ENCODE measurements around the gene ACY1.

ACY1 gene

DNA sequence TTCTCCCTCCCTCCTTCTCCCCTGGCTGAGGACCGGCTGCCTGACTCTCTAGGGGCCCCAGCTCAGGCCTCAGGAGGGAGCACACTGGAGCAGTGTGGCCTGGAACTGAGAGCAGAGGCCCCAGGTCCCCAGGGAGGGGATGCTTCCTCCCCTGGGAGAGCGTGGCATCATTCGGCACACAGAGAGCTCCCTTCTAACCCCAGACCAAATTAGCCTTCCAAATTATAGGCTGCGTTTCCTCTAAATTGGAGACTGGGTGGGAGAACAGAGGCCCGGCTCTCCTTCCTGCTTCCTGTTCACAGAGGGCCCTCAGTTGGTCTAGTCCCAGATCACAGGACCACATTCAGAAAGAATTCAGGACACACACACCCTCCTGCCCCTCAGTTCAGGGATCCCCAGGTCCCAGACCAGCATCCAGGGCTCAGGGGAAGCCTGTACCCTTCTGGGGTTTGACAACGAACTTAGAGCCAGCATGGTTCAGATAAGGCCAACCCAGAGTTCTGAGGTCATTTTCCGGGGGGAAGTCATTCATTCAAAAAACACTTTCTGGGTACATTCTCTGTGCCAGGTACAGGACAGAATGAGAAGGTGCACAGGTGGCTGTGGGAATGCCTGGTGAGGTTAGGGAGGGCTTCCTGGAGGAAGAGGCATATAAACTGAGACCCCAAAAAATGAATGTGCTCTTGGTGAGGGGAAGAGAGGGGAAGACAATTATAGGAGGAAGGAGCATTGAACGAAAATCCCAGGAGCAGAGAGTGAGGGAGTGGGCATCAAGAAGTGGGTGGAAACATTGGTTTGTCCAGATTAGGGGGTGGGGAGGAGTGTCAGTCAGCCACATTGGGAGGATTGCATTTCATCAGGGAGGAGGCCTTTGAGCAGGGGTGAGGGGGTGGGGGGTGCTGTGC is 40.8 kb downstream of the ACY1 start:
- Histone ChIP-seq H3K27me3 (ENCODE audit: insufficient read depth, low read depth, severe bottlenecking) (no peaks in the 10 kb centered on the region), H3K4me3 (ENCODE audit: low read depth, low read length) (peak overlapping the region; percentile 3), H3K9me3 (ENCODE audit: severe bottlenecking) (no peaks in the 10 kb centered on the region), H3K27ac (peak overlapping the region; percentile 96), H3K36me3 (no peaks in the 10 kb centered on the region)
- no peak for DNase-seq
- TF ChIP-seq, protein P1, sequence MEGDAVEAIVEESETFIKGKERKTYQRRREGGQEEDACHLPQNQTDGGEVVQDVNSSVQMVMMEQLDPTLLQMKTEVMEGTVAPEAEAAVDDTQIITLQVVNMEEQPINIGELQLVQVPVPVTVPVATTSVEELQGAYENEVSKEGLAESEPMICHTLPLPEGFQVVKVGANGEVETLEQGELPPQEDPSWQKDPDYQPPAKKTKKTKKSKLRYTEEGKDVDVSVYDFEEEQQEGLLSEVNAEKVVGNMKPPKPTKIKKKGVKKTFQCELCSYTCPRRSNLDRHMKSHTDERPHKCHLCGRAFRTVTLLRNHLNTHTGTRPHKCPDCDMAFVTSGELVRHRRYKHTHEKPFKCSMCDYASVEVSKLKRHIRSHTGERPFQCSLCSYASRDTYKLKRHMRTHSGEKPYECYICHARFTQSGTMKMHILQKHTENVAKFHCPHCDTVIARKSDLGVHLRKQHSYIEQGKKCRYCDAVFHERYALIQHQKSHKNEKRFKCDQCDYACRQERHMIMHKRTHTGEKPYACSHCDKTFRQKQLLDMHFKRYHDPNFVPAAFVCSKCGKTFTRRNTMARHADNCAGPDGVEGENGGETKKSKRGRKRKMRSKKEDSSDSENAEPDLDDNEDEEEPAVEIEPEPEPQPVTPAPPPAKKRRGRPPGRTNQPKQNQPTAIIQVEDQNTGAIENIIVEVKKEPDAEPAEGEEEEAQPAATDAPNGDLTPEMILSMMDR (IDR thresholded peaks at IDR 0.05; ENCODE audit: low read depth, low read length) = no peak

DNA sequence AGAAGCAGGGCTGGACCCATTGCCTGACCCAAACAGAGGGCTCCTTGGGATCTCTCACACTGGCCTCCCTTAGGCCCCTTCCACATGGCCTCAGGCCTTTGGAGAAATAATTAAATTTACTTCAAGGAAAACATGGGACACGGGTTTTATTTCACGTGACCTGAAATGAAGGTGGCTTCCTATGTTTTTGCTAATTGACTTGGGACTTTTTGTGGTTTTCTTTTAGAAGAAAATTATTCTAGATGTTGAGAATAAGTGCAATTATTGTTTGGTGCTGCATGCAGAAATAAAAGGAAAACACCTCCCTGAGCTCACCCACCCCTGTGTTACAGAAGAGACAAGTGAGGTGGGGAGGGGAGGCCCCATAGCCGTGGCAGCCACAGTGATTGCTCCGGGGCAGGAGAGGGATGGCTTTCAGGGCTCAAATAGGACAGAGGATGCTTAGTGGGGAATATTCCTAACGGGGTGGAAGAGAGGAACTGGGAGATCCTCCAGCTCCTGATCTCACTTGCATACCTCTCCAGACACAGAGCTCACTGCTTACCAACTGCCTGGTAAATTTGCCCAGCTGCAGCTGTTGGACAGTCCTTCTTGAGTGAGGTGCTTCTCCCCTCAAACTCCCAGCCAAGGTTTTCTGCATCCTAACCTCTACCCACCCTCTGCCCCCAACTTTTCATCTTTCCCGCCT is 41.6 kb downstream of the ACY1 start:
- peak overlapping the region; percentile 24 for H3K4me3 ChIP-seq (ENCODE audit: low read depth, low read length)
- TF ChIP-seq, protein P1 (IDR thresholded peaks at IDR 0.05; ENCODE audit: low read depth, low read length) = no peak
- no peak for DNase-seq
- H3K27me3 ChIP-seq (ENCODE audit: insufficient read depth, low read depth, severe bottlenecking) = no peaks in the 10 kb centered on the region
- no peaks in the 10 kb centered on the region for H3K9me3 ChIP-seq (ENCODE audit: severe bottlenecking)
- H3K27ac ChIP-seq = peak overlapping the region; percentile 96
- H3K36me3 ChIP-seq = no peaks in the 10 kb centered on the region

DNA sequence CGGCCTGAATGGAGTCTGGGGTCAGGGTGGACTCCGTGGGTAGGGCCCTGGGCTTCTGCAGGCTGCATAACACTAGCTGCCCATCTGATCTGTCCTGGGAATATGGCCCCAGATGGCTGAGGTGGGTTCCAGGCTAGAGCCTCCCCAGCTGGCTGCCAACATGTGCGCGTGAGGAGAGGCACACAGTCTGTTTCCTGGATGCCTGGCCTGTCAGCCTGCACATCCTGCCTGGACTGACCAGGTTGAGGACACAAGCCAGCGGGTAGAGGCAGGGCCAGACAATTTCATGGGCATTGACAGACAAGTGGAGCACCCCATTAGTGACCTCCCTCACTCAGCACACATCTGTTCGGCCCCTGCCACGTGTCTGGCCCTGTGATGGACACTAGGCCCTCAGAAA is 42.1 kb downstream of the ACY1 start:
- TF ChIP-seq, protein P1 (IDR thresholded peaks at IDR 0.05; ENCODE audit: low read depth, low read length) = no peak
- peak overlapping the region; percentile 24 for H3K4me3 ChIP-seq (ENCODE audit: low read depth, low read length)

DNA sequence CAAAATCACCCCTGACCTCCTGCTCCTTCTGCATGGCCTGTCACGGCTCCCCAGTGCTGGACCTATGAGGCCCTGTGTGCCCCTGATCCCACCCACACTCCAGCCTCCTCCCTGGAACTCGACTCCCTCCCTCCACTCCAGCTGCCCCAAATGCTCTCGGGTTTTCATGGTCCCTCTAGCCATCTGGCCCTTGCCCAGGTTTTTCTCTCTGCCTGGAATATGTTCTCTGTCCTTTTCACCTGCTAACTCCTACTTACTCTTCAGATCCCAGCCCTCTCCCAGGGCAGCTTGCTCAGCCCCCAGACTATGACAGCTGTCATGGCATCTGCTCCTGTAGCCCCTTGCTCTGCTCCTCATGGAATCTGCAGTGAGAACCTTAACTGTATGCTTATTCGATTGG is 42.7 kb downstream of the ACY1 start:
- DNase-seq = peak; percentile 87
- no peaks in the 10 kb centered on the region for H3K9me3 ChIP-seq (ENCODE audit: severe bottlenecking)
- H3K36me3 ChIP-seq = no peaks in the 10 kb centered on the region
- peak overlapping the region; percentile 96 for H3K27ac ChIP-seq
- no peaks in the 10 kb centered on the region for H3K27me3 ChIP-seq (ENCODE audit: insufficient read depth, low read depth, severe bottlenecking)
- TF ChIP-seq, protein P1 (IDR thresholded peaks at IDR 0.05; ENCODE audit: low read depth, low read length) = no peak
- H3K4me3 ChIP-seq (ENCODE audit: low read depth, low read length) = peak overlapping the region; percentile 24; the same call in 1 of the 2 replicates

More for the DNA sequence above, 42.1 kb downstream of the ACY1 start:
- Histone ChIP-seq H3K9me3 (ENCODE audit: severe bottlenecking) (no peaks in the 10 kb centered on the region), H3K27ac (peak overlapping the region; percentile 96), H3K27me3 (ENCODE audit: insufficient read depth, low read depth, severe bottlenecking) (no peaks in the 10 kb centered on the region), H3K36me3 (no peaks in the 10 kb centered on the region)
- DNase-seq = peak; percentile 63

DNA sequence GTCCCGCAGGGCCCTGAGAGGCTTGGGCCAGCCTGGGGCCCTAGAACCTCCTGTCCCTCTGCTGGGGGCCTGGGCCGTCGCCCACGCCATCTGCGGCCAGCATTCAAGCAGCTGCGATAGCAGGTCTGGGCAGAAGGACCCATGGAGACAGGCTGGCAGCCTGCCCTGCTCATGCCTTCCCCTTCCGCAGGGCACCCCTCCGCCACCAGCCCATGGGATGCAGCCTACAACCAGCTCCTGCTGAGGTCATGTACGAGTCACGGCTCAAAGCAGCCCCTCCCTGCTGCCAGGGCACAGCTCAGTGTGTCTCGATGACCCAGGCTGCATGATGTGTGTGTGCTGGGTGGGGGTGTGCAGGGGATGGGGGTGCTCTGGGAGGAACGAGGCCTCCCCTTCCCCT is 45.2 kb downstream of the ACY1 start:
- Histone ChIP-seq H3K27ac (no peak overlapping the region), H3K9me3 (ENCODE audit: severe bottlenecking) (no peaks in the 10 kb centered on the region), H3K36me3 (no peaks in the 10 kb centered on the region), H3K27me3 (ENCODE audit: insufficient read depth, low read depth, severe bottlenecking) (no peaks in the 10 kb centered on the region), H3K4me3 (ENCODE audit: low read depth, low read length) (no peak overlapping the region)
- DNase-seq = no peak
- TF ChIP-seq, protein P1 (IDR thresholded peaks at IDR 0.05; ENCODE audit: low read depth, low read length) = no peak
